ENCODE measurements around the gene PRIMPOL. TPM values are rescaled to one million over a fixed set of nuclear protein-coding genes. Genes with fewer than 3 reads are reported as not detected.
"Not testable (repeated sequence)": the region's sequence is repeated elsewhere in the genome, so short reads cannot be mapped to it uniquely, and the experiment has no call there.

Gene PRIMPOL
- total RNA-seq, 2 donors from 2014 or later: 16.0 to 21.6 TPM

- H3K27ac ChIP-seq: no peak overlapping the region
- TF ChIP-seq CTCF (IDR thresholded peaks at IDR 0.05): no peak
- no peak overlapping the region for H3K4me3 ChIP-seq
- H3K4me1 ChIP-seq: no peaks in the 10 kb centered on the region
- no peaks in the 10 kb centered on the region for H3K27me3 ChIP-seq
- H3K9ac ChIP-seq (ENCODE audit: low read depth in 2 of 2, low read length in 2 of 2): no peak overlapping the region
- H3K36me3 ChIP-seq: no peaks in the 10 kb centered on the region
- H3K9me3 ChIP-seq: no peaks in the 10 kb centered on the region
- no peak for DNase-seq
- intact Hi-C loops (cut with DNase I): loop anchor here (10.0 kb wide), 1 partner anchor 85 kb away; the partner anchor contains the start of genes CASP3 and PRIMPOL
Measured at GRCh38 chr4:184729946-184730345, 80.4 kb downstream of the PRIMPOL start.

- intact Hi-C loops (cut with DNase I): loop anchor here (10.0 kb wide), 1 partner anchor 86 kb away; the partner anchor contains the start of genes CASP3 and PRIMPOL
- H3K4me1 ChIP-seq: no peaks in the 10 kb centered on the region
- no peaks in the 10 kb centered on the region for H3K9me3 ChIP-seq
- no peak overlapping the region for H3K9ac ChIP-seq (ENCODE audit: low read depth in 2 of 2, low read length in 2 of 2)
- no peaks in the 10 kb centered on the region for H3K36me3 ChIP-seq
- no peak for TF ChIP-seq CTCF (IDR thresholded peaks at IDR 0.05)
- no peak overlapping the region for H3K4me3 ChIP-seq
- H3K27me3 ChIP-seq: no peaks in the 10 kb centered on the region
- no peak overlapping the region for H3K27ac ChIP-seq
- no peak for DNase-seq
Measured at GRCh38 chr4:184731056-184731455, 81.5 kb downstream of the PRIMPOL start.

DNA sequence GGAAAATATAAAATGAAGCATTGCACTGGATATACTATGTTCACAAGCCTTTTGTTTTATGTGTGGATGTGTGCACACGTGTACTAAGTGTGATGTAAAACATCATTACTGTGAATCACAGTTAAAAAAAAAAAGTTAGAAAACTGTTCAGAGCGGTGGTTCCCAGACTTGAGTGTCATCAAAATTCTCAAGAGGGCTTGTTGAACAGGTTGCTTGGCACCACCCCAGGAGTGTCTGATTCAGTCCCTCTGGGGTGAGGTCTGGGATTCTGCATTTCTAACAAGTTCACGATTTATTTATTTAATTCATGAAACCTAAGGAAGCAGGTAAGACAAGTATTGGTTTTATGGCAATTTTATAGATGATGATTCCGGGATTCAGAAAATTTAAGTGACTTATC lies 82.6 kb downstream of the PRIMPOL start:
- H3K27me3 ChIP-seq: no peaks in the 10 kb centered on the region
- intact Hi-C loops (cut with DNase I): loop anchor here (10.0 kb wide), 1 partner anchor 87 kb away; the partner anchor contains the start of genes CASP3 and PRIMPOL
- peak; percentile 37 for DNase-seq
- no peak overlapping the region for H3K27ac ChIP-seq
- no peaks in the 10 kb centered on the region for H3K4me1 ChIP-seq
- H3K36me3 ChIP-seq: no peaks in the 10 kb centered on the region
- H3K9ac ChIP-seq (ENCODE audit: low read depth in 2 of 2, low read length in 2 of 2): no peak overlapping the region
- H3K4me3 ChIP-seq: no peak overlapping the region
- no peak for TF ChIP-seq CTCF (IDR thresholded peaks at IDR 0.05)
- H3K9me3 ChIP-seq: no peaks in the 10 kb centered on the region

DNA sequence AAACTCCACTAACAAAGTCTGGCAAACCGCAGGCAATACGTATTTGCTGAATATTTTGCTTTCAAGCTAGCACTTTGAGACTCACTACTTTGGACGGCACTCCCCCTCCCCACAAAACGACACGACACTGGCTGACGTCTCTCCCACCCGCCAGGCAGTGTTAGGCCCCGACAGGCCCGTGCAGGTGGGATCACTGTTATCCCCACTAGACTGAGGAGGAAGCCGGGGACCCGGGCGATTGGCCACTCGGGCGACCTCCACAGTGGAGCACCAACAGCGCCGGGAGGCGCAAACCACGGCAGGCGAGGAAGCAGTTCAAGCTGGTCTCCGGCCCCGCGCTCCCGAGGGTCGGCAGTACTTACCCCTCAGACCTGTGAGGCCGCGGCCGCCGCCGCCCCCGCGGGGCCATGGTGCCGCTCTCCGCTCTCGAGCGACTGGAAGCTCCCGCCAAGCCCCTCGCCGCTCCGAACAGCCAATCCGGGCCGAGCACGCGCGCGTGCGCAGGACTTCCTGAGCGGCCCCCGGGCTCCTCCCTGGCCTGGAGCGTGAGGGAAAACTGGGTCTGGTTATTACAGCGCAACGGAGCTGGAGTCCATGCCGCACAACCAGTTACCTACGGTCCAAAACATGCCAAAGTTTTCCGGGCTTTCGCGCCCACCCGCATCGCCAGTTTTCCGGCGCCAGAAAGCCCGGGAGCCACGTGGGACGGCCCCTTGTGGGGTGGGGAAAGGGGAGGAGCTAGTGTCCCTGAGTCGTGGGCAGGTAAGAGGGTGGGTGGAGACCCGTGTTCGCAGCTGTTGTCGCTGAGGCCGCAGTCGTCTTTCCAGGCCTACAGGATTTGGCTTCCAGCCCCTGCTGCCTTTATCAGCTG lies 84.4 kb downstream of the PRIMPOL start, which contains the start of gene CENPU:
Gene CENPU (minus strand): TSS at position 443 of the 871 bp plus-strand sequence. CDS start 34 bp downstream, at position 409.
- Histone ChIP-seq H3K4me1 (no peaks in the 10 kb centered on the region), H3K27ac (peak within 1 kb of the TSS; percentile 42), H3K36me3 (no peaks in the 10 kb centered on the region), H3K9me3 (no peaks in the 10 kb centered on the region), H3K27me3 (no peaks in the 10 kb centered on the region), H3K4me3 (peak within 1 kb of the TSS; percentile 85), H3K9ac (ENCODE audit: low read depth in 2 of 2, low read length in 2 of 2) (peak within 1 kb of the TSS; percentile 57 to 71)
- peak; percentile 98 for DNase-seq
- TF ChIP-seq CTCF (IDR thresholded peaks at IDR 0.05): no peak
- intact Hi-C loops (cut with DNase I): loop anchor here (10.0 kb wide), 1 partner anchor 89 kb away; the partner anchor contains the start of genes CASP3 and PRIMPOL

DNA sequence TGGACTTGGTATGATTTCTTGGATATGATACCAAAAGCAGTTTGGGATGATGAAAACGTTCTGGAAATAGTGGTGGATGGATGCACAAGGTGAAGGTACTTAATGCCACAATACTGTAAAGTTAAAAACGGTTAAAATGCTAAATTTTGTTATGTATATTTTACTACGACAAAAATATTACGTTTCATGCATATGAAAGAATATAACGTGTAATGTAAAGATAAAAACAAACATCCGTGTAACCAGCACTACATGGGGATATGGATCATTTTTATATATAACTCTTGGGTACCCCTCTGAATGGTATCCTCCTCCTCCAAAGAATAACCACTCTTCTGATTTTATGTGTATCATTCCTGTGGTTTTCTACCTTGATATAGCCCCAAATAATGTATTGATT lies 85.2 kb downstream of the PRIMPOL start:
- peak overlapping the region in 1 of 2 donors; percentile 64 for H3K9ac ChIP-seq (ENCODE audit: low read depth in 2 of 2, low read length in 2 of 2)
- no peaks in the 10 kb centered on the region for H3K4me1 ChIP-seq
- no peaks in the 10 kb centered on the region for H3K27me3 ChIP-seq
- no peaks in the 10 kb centered on the region for H3K36me3 ChIP-seq
- H3K4me3 ChIP-seq: peak overlapping the region; percentile 85
- no peak for TF ChIP-seq CTCF (IDR thresholded peaks at IDR 0.05)
- H3K9me3 ChIP-seq: no peaks in the 10 kb centered on the region
- DNase-seq: no peak
- intact Hi-C loops (cut with DNase I): loop anchor here (10.0 kb wide), 1 partner anchor 90 kb away; the partner anchor contains the start of genes CASP3 and PRIMPOL
- H3K27ac ChIP-seq: peak overlapping the region; percentile 42

DNA sequence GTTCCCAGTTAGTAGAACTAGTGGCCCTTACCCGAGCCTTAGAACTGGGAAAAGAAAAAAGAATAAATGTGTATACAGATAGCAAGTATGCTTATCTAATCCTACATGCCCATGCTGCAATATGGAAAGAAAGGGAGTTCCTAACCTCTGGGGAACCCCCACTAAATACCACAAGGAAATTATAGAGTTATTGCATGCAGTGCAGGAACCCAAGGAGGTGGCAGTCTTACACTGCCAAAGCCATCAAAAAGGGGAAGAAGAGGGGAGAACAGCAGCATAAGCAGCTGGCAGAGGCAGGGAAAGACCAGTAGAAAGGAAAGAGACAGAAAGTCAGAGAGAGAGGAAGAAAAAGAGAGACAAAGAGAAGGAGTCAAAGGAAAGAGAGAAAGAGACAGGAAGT lies 90.0 kb downstream of the PRIMPOL start:
- not testable (repeated sequence) for H3K4me3 ChIP-seq; H3K9me3 ChIP-seq; H3K27me3 ChIP-seq; H3K36me3 ChIP-seq; H3K4me1 ChIP-seq; H3K27ac ChIP-seq; H3K9ac ChIP-seq (ENCODE audit: low read depth in 2 of 2, low read length in 2 of 2); DNase-seq
- intact Hi-C loops (cut with DNase I): loop anchor here (10.0 kb wide), 1 partner anchor 95 kb away; the partner anchor contains the start of genes CASP3 and PRIMPOL
